Measurements from ENCODE around the gene PTPRD. TPM values are rescaled to one million over a fixed set of nuclear protein-coding genes. Genes with fewer than 3 reads are reported as not detected.

PTPRD gene
- total RNA-seq, 1 experiment from 2014 or later, result 0.02 TPM

DNA sequence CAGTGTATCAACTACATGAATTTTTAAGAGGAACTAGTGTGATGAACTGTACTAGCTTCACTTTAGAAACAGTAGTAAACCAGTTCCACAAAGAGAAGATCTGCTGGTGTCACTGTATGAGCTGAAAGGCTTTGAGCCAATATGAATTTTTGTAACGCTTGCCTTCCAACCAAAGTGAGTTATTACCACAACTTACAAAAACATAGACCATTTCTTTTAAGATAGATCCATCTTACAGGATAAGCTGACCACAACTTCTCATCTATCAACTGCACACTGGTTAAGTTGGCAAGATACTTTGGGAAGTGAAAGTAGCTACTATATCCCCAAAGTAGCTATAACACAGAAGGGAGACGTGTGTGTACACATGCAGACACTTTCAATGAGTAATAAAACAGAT, 1963.6 kb downstream of the PTPRD start:
- peaks cover 3 to 38% of the 10 kb centered on the region in 2 experiments; a peak in 2 of 4 replicates for H3K9me3 ChIP-seq (ENCODE audit: control insufficient read depth in 1 of 2, insufficient read depth in 1 of 2, low read depth in 1 of 2, low read length in 2 of 2)
- intact Hi-C loops (cut with micrococcal nuclease), result no loop called here
- H3K27me3 ChIP-seq (ENCODE audit: insufficient read depth, low read length), result no peaks in the 10 kb centered on the region
- H3K27ac ChIP-seq (ENCODE audit: low read depth, low read length), result no peak overlapping the region
- TF ChIP-seq ELF1 (IDR thresholded peaks at IDR 0.05; ENCODE audit: borderline replicate concordance, low read depth) (no peak), CTCF (IDR thresholded peaks at IDR 0.05 in 2 of 3, conservative IDR thresholded peaks at IDR 0.05 in 1 of 3; ENCODE audit: borderline replicate concordance in 1 of 3, insufficient read depth in 1 of 3, low read depth in 2 of 3, low read length in 2 of 3) (no peak), FOSL1 (IDR thresholded peaks at IDR 0.05; ENCODE audit: low read depth) (no peak), SIN3A (IDR thresholded peaks at IDR 0.05; ENCODE audit: low read depth) (no peak), JUND (IDR thresholded peaks at IDR 0.05) (no peak), SRF (IDR thresholded peaks at IDR 0.05; ENCODE audit: low read depth) (no peak), RAD21 (IDR thresholded peaks at IDR 0.05; ENCODE audit: low read depth) (no peak), EGR1 (IDR thresholded peaks at IDR 0.05; ENCODE audit: low read depth) (no peak), EZH2 (IDR thresholded peaks at IDR 0.05) (no peak), ZFX (IDR thresholded peaks at IDR 0.05) (no peak), SP1 (IDR thresholded peaks at IDR 0.05; ENCODE audit: low read depth) (no peak)
- H3K79me2 ChIP-seq (ENCODE audit: insufficient read depth, low read length), result no peaks in the 10 kb centered on the region
- ATAC-seq, result no peak
- ChIA-PET POLR2A (no interaction called here), CTCF (no interaction called here), RAD21 (ENCODE audit: low non-redundant PET in 1 of 2, low total read pairs in 2 of 2, uncharacterized antibody in 2 of 2, unreplicated experiment in 2 of 2) (no interaction called here)
- H3K36me3 ChIP-seq (ENCODE audit: control insufficient read depth in 1 of 2, insufficient read depth in 2 of 2, low read length in 2 of 2), result no peaks in the 10 kb centered on the region
- DNase-seq (ENCODE audit: low read depth, low spot score), result no peak
- no peak overlapping the region for H3K9ac ChIP-seq (ENCODE audit: low read length)
- H4K20me1 ChIP-seq (ENCODE audit: insufficient read depth), result no peaks in the 10 kb centered on the region
- H3K9me2 ChIP-seq (ENCODE audit: insufficient read depth), result no peaks in the 10 kb centered on the region
- H3K4me3 ChIP-seq (replicated peaks in 1 of 2; ENCODE audit: low read depth in 1 of 2, low read length in 2 of 2), result no peak overlapping the region
- H3K4me2 ChIP-seq (ENCODE audit: low read length), result no peak overlapping the region
- H3K4me1 ChIP-seq (ENCODE audit: control insufficient read depth in 1 of 2, insufficient read depth in 2 of 2, low read length in 2 of 2), result no peaks in the 10 kb centered on the region
- BruUV-seq (replicated peaks), result no TSS peak
- no peak overlapping the region for H2AFZ ChIP-seq (ENCODE audit: low read depth, low read length, poor library complexity, severe bottlenecking)
